ENCODE data around the gene SIM2. TPM values are rescaled to one million over a fixed set of nuclear protein-coding genes. Genes with fewer than 3 reads are reported as not detected.

Gene SIM2
- total and polyA plus RNA-seq, 2 donors (not counting 1 experiment from before 2014, with no cell fraction given): not detected

DNA sequence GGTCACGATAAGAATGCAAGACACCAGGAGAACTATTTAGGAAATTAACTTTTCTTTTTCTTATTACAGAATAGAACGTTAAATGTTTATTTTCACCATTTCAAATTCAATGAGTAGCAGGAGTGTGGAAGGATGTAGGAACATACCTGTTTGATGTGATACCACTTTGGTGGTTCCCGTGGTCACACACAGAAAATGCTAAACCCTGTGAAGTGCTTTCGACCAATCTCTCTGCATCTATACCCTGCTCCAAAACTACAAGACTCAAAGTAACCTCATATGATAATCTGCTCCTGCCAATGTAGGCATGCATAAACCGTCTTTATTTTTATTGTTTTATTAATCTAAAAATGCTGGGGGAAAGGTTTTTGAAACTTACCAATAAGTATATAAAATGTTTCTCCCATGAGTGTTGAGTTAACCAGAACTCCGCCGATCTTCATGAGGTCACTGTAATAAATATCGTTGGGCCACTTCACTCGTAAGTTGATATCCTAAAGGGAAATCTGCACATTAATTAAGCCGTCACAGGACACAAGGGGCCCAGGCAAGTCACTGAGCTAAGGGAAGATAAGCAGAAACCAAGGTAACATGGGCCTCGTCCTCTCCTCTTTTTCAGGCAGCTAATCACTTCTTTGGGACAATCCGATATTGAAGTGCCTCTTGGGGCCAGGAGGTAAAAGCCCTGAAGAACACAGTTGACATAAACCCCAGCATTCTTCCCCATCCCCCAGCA, 60.6 kb downstream of the SIM2 start:
- H3K4me1 Mint-ChIP-seq: no peaks in the 10 kb centered on the region
- ATAC-seq (ENCODE audit: low read depth): no peak
- TF ChIP-seq CTCF (IDR thresholded peaks at IDR 0.05) (no peak), EZH2 (IDR thresholded peaks at IDR 0.05; ENCODE audit: borderline replicate concordance, insufficient read depth, low read depth, low read length, poor library complexity, severe bottlenecking) (no peak)
- no peaks in the 10 kb centered on the region for H3K9me3 Mint-ChIP-seq (ENCODE audit: insufficient read depth)
- no peaks in the 10 kb centered on the region for H3K4me1 ChIP-seq (ENCODE audit: control insufficient read depth in 2 of 2, insufficient read depth in 2 of 2, low read length in 2 of 2)
- no peak overlapping the region for H3K9ac ChIP-seq (ENCODE audit: low read length)
- H3K27me3 ChIP-seq (replicated peaks in 1 of 4; ENCODE audit: control extremely low read depth in 1 of 4, control insufficient read depth in 3 of 4, insufficient read depth in 4 of 4, low read length in 3 of 4): no peaks in the 10 kb centered on the region
- ChIA-PET POLR2A (no interaction called here), CTCF (no interaction called here)
- H3K79me2 ChIP-seq (ENCODE audit: control insufficient read depth, insufficient read depth, low read length): no peaks in the 10 kb centered on the region
- H3K27me3 Mint-ChIP-seq: no peaks in the 10 kb centered on the region
- no peak overlapping the region for H3K4me3 ChIP-seq (ENCODE audit: control extremely low read depth in 1 of 5, extremely low read depth in 1 of 5, insufficient read depth in 1 of 5, low read depth in 2 of 5, low read length in 4 of 5)
- H3K9me3 ChIP-seq (ENCODE audit: control extremely low read depth in 1 of 3, control insufficient read depth in 2 of 3, insufficient read depth in 1 of 3, low read length in 2 of 3): no peaks in the 10 kb centered on the region
- H3K27ac ChIP-seq (ENCODE audit: low read length in 2 of 2): no peak overlapping the region
- DNase-seq: no peak
- H3K36me3 ChIP-seq (replicated peaks in 1 of 2; ENCODE audit: control extremely low read depth in 1 of 2, control insufficient read depth in 1 of 2, extremely low read depth in 1 of 2, insufficient read depth in 2 of 2, low read length in 1 of 2): peaks cover 0 to 2% of the 10 kb centered on the region in 2 experiments
- no peak overlapping the region for H3K4me3 Mint-ChIP-seq
- intact Hi-C loops (cut with micrococcal nuclease): no loop called here
- H4K20me1 ChIP-seq (ENCODE audit: control insufficient read depth, insufficient read depth, low read length, poor library complexity, severe bottlenecking): no peaks in the 10 kb centered on the region
- 96% methylated on average over 6 of the region's 12 CpGs for WGBS (ENCODE audit: insufficient coverage)
- no peak overlapping the region for H2AFZ ChIP-seq (ENCODE audit: insufficient read depth, low read depth, low read length, poor library complexity, severe bottlenecking)
- H3K4me2 ChIP-seq (replicated peaks; ENCODE audit: low read depth, low read length, poor library complexity, severe bottlenecking): no peak overlapping the region
- H3K27ac Mint-ChIP-seq: no peak overlapping the region

GRCh38 chr21:36761685-36762084, 62.8 kb downstream of the SIM2 start:
- intact Hi-C loops (cut with micrococcal nuclease): no loop called here
- Histone ChIP-seq H3K4me1 (ENCODE audit: control insufficient read depth in 2 of 2, insufficient read depth in 2 of 2, low read length in 2 of 2) (no peaks in the 10 kb centered on the region), H4K20me1 (ENCODE audit: control insufficient read depth, insufficient read depth, low read length, poor library complexity, severe bottlenecking) (no peaks in the 10 kb centered on the region), H3K9ac (ENCODE audit: low read length) (no peak overlapping the region), H3K27ac (ENCODE audit: low read length in 2 of 2) (no peak overlapping the region), H3K27me3 (replicated peaks in 1 of 4; ENCODE audit: control extremely low read depth in 1 of 4, control insufficient read depth in 3 of 4, insufficient read depth in 4 of 4, low read length in 3 of 4) (no peaks in the 10 kb centered on the region), H3K79me2 (ENCODE audit: control insufficient read depth, insufficient read depth, low read length) (no peaks in the 10 kb centered on the region), H3K36me3 (replicated peaks in 1 of 2; ENCODE audit: control extremely low read depth in 1 of 2, control insufficient read depth in 1 of 2, extremely low read depth in 1 of 2, insufficient read depth in 2 of 2, low read length in 1 of 2) (no peaks in the 10 kb centered on the region), H3K4me2 (replicated peaks; ENCODE audit: low read depth, low read length, poor library complexity, severe bottlenecking) (no peak overlapping the region), H3K4me3 (ENCODE audit: control extremely low read depth in 1 of 5, extremely low read depth in 1 of 5, insufficient read depth in 1 of 5, low read depth in 2 of 5, low read length in 4 of 5) (no peak overlapping the region), H2AFZ (ENCODE audit: insufficient read depth, low read depth, low read length, poor library complexity, severe bottlenecking) (no peak overlapping the region), H3K9me3 (ENCODE audit: control extremely low read depth in 1 of 3, control insufficient read depth in 2 of 3, insufficient read depth in 1 of 3, low read length in 2 of 3) (no peaks in the 10 kb centered on the region)
- CTCF ChIA-PET: no interaction called here
- Mint-ChIP-seq H3K9me3 (ENCODE audit: insufficient read depth) (no peaks in the 10 kb centered on the region), H3K4me3 (no peak overlapping the region), H3K27me3 (no peaks in the 10 kb centered on the region), H3K4me1 (no peaks in the 10 kb centered on the region), H3K27ac (no peak overlapping the region)
- ATAC-seq (ENCODE audit: low read depth) (no peak), DNase-seq (no peak)
- WGBS (ENCODE audit: insufficient coverage): 93% methylated on average over 10 of the region's 11 CpGs
- TF ChIP-seq CTCF (IDR thresholded peaks at IDR 0.05) (no peak), EZH2 (IDR thresholded peaks at IDR 0.05; ENCODE audit: borderline replicate concordance, insufficient read depth, low read depth, low read length, poor library complexity, severe bottlenecking) (no peak)
- POLR2A ChIA-PET: no interaction called here

All from B cell (primary cell).